GM19328 (cell line): Measurements from ENCODE around the gene IL22RA1.

Source experiments
- ATAC-seq: cut with Tn5 transposase; IDR thresholded peaks from one replicate; pipeline ENCODE4 v1.9.1; 2021; ENCODE audit warnings: mild to moderate bottlenecking, moderate library complexity; ENCODE audit not compliant: unreplicated experiment

IL22RA1 gene

DNA sequence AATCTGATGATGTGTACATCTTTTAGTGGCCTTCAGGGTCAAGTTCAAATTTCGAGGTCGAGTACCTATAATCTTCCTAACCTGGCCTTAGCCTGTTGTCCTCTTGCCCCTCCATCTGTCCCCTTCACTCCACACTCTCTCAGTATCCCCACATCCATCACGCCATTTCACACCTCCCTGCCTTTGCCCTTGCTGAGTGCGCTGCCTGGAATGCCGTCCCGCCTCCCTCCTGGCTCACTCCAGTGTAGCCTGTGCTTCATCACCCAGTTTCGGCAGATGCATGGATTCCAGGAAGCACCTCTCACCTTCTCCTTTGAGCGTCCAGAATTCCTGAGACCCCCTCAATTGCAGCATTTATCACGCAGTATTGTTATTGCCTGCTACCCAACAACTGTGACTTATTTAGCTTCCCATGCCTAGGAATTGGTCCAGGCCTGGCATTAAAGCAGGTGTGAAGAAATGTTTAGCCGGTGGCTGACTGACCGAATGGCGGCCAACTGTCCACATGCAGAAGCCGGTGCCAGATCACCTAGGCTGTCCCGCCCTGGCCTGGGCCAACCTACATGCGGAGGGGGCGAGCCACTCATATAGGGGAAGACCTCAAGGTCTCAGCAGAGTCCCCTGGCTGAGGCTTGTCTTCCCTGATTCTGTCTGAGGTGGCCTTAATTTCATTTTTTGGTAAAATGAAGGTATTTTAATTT lies 65.5 kb downstream of the IL22RA1 start:
- ATAC-seq, result no peak

DNA sequence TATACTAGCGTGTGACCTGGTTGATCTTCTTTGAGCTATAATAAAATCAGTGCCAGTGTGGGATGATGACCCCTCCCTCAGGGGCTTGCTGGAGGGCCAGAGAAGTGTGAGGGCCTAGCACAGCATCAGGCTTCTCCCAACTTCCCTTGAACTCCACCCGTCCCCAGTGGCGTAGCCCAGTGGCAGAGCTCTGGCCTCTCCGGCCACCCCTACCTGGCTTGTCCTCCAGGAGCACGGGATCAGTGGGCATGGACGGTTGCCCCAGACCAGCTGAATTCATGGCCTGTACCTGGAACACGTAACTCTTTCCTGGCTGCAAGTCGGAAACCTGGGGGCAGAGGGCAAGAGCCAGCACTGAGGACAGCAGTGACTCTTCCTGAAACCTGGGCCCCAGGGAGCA lies 67.0 kb downstream of the IL22RA1 start:
- ATAC-seq, result no peak

DNA sequence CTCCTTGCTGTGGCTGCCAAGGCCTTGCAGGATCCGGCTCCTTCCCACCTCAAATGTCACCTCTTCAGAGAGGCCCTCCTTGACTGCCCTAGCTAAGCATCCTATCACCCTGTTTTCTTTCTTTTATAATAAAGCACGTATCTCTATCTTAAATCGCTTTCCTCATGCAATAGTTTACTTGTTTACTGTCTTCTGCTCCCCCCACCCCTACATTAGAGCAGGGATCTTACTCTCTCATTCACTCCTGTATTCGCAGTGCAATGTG lies 67.4 kb downstream of the IL22RA1 start:
- no peak for ATAC-seq

DNA sequence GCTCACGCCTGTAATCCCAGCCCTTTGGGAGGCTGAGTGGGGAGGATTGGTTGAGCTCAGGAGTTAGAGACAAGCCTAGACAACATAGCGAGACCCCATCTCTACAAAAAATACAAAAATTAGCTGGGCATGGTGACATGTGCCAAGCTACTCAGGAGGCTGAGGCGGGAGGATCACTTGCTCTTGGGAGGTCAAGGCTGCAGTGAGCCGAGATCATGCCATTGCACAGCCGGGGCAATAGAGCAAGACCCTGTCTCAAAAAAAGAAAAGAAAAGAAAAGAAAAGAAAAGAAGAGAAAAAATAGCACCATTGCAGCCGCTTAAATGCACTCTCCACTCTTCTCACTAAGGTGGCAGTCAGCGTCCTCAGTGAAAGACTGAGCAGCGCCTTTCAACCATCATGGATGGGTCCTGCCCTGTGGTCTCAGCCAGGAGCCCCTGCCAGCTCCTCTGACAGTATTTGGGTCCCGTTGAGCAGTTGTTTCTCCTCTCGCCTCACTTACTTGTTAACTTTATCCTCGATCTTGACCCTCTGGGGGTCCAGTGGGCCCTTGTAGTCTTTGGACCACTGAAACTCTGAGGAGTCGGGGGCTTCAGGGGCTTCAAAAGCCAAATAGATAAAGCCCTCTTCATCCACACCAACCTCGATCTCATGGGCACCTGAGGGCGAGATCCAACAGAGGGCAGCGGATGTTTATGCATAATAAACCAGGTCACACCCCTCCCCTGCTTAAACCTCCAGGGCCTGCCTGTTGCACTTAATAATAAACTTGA lies 67.9 kb downstream of the IL22RA1 start:
- no peak for ATAC-seq

DNA sequence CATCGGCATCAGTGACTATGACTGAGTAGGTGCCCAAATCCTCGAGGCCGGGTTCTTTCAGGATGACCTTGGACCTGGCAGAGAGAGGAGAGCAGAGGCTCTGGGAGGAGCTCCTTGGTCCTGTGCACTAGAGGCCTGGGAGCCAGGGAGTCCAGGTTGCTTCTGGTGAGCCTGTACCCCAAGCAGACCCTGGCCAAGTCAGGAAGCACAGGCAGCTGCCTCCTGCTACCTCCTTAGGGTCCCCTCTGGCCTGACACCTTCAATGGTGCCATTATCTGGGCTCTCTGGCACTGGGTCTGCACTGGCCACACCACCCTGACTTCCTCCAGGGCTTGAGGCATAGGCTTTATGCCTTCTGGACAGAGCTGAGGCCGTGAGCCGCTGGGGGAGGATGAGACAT lies 68.7 kb downstream of the IL22RA1 start:
- ATAC-seq, result no peak

DNA sequence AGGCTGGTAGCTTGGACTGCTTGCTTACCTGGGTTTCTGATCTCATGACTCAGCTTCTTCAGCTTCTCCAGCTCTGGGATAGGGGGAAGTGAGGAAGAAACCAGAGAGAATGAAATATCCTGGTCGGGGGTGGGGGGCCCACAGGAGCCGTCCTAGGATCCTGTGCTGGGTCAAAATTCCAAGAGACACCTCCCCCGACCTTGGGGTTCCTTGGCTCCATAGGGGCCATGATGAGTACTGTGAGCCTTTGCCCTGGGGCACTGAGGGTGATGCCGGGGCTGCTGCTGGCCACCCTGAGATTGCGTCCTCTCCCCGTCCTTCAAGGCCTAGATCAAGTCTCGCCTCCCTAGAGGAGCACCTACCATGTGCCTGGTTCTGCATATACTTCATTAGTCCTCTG lies 71.0 kb downstream of the IL22RA1 start:
- no peak for ATAC-seq

DNA sequence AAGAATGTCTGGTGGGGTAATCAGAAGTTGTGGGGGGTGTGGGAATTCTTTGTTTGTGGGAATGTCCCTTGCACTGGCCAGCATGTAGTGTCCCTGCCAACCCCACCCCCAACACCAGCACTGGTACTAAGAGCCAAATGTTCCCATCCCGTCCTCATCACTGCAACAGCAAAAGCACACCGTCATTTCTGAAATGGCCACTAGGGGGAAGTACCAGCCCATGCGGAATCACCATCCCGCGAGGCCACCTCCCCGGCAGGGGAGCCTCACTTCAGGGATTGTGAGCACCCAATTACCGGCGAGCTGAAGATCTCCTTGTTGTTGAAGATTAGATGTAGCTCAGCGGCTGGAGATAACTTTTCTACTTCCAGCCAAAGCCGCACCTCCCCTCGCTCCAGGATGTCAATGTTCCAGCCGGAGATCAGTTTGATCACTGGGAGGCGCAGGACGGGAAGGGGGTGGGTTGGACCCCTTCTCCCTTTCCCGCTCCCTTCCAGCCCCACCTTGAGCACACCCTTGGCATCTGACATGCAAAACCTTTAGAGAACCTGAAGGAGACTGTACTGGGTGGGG lies 72.0 kb downstream of the IL22RA1 start:
- no peak for ATAC-seq

DNA sequence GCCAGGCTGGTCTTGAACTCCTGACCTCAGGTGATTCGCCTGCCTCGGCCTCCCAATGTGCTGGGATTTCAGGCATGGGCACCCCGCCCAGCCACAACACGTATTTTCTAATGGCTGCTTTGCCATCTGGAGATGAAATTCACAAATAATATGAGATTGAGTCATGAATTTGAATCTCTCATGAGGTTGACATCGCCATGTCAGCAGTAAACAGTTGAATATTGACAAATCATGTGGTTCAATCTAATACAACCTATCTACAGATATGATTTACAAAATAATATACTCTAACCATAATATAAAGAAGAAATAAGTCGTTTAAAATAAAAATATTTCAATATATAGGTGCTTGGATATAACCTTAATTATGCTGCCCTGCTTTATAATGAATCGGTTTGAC lies 73.1 kb downstream of the IL22RA1 start:
- no peak for ATAC-seq
